OCI-LY7 (cell line): ENCODE data around the gene PHACTR3. TPM values are rescaled to one million over a fixed set of nuclear protein-coding genes. Genes with fewer than 3 reads are reported as not detected.
"Not testable (repeated sequence)": the region's sequence is repeated elsewhere in the genome, so short reads cannot be mapped to it uniquely, and the experiment has no call there.

Experiments used
- BruUV-seq: library from RNA; stranded (reverse); fragments of 400-500 nt; replicated peaks from 2 replicates; lab custom pipeline; 2021; lab: Mats Ljungman, UMichigan
- CTCF ChIA-PET: fragments of 300-600 bp; sonication (Branson Sonifier 250); formaldehyde crosslinking; loops from one replicate; lab custom pipeline; 2022; ENCODE audit warnings: antibody characterized with exemption; ENCODE audit not compliant: unreplicated experiment; lab: Charles Lee
- POLR2A ChIA-PET: fragments of 300-600 bp; sonication (Branson Sonifier 250); formaldehyde crosslinking; loops from one replicate; lab custom pipeline; 2022; ENCODE audit warnings: antibody characterized with exemption; lab: Charles Lee
- DNase-seq: peaks from one replicate; pipeline ENCODE4 v3.0.0-alpha.2; 2015; ENCODE audit warnings: low spot score
- H2AFZ ChIP-seq: fragments of 200-600 bp; sonication (generic), shearing (Covaris generic); 2 replicates; pipeline ENCODE4 v1.6.1; 2014; ENCODE audit warnings: mild to moderate bottlenecking, antibody characterized with exemption, low read length, moderate library complexity
- H3K27ac ChIP-seq: fragments of 200-600 bp; sonication (generic); 2 replicates; pipeline ENCODE4 v1.5.1; 2014; ENCODE audit warnings: mixed run types, low read depth, mild to moderate bottlenecking, moderate library complexity, low read length, inconsistent platforms; ENCODE audit not compliant: poor library complexity, severe bottlenecking
- H3K36me3 ChIP-seq: fragments of 200-600 bp; sonication (generic); 2 replicates; pipeline ENCODE4 v1.6.1; 2014; ENCODE audit warnings: mild to moderate bottlenecking, antibody characterized with exemption, low read length, moderate library complexity, mixed read lengths; ENCODE audit not compliant: insufficient read depth
- H3K4me1 ChIP-seq: fragments of 200-600 bp; sonication (generic); 2 replicates; pipeline ENCODE4 v1.5.1; 2014; ENCODE audit warnings: mild to moderate bottlenecking, low read length; ENCODE audit not compliant: insufficient read depth, poor library complexity, severe bottlenecking
- H3K4me2 ChIP-seq: fragments of 200-600 bp; sonication (generic); 2 replicates; pipeline ENCODE4 v1.6.1; 2014; ENCODE audit warnings: mild to moderate bottlenecking, low read length
- H3K4me3 ChIP-seq: fragments of 200-600 bp; sonication (generic); 2 replicates; pipeline ENCODE4 v1.5.1; 2014; ENCODE audit warnings: mild to moderate bottlenecking, low read depth, low read length; ENCODE audit not compliant: poor library complexity, severe bottlenecking
- H3K79me2 ChIP-seq: fragments of 200-600 bp; sonication (generic); 2 replicates; pipeline ENCODE4 v1.6.1; 2016; ENCODE audit warnings: low read depth, mild to moderate bottlenecking, low read length, moderate library complexity, mixed read lengths; ENCODE audit not compliant: insufficient read depth
- H3K9me2 ChIP-seq: fragments of 200-600 bp; sonication (generic); 2 replicates; pipeline ENCODE4 v1.6.1; 2016; ENCODE audit warnings: mild to moderate bottlenecking, low read length, mixed read lengths; ENCODE audit not compliant: insufficient read depth
- H3K9me3 ChIP-seq: fragments of 200-600 bp; sonication (generic); 2 replicates; pipeline ENCODE4 v1.6.1; 2014; ENCODE audit warnings: mild to moderate bottlenecking, mixed run types, low read length, mixed read lengths
- H4K20me1 ChIP-seq: fragments of 200-600 bp; sonication (generic); 2 replicates; pipeline ENCODE4 v1.6.1; 2014; ENCODE audit warnings: mild to moderate bottlenecking, antibody characterized with exemption, low read length, moderate library complexity, mixed read lengths; ENCODE audit not compliant: insufficient read depth
- CTCF ChIP-seq: fragments of 200-600 bp; sonication (generic); conservative IDR thresholded peaks from 2 replicates; pipeline ENCODE4 v1.5.1; 2014; ENCODE audit warnings: mild to moderate bottlenecking, antibody characterized with exemption, low read length, moderate library complexity, mixed read lengths
- EZH2phosphoT487 ChIP-seq: fragments of 200-600 bp; sonication (generic); IDR thresholded peaks from 2 replicates; pipeline ENCODE4 v1.6.1; 2018; ENCODE audit warnings: low read depth, borderline replicate concordance, mild to moderate bottlenecking, mixed run types, antibody characterized with exemption, low read length, moderate library complexity, mixed read lengths
- intact Hi-C: fragments of 100-400 bp; cut with micrococcal nuclease; formaldehyde crosslinking; loops from one replicate; pipeline ENCODE4 v1.10.0; 2022; ENCODE audit not compliant: unreplicated experiment
- total RNA-seq, 2 experiments: library from RNA; depleted of rRNA in 1 of 2; stranded (reverse); fragments of >200 nt in 1 of 2; shearing (Covaris generic) in 1 of 2; gene quantifications; 2 replicates each; pipeline ENCODE4 v1.2.3, GENCODE V29; 2014 to 2022

PHACTR3 gene
- total RNA-seq, 2 experiments from 2014 or later: 0.32 TPM; not detected in 1

GRCh38 chr20:59884494-59884893, 280.2 kb downstream of the PHACTR3 start:
- intact Hi-C loops: no loop called here
- CTCF ChIA-PET: no interaction called here

GRCh38 chr20:59888050-59888449, 283.7 kb downstream of the PHACTR3 start:
- no peaks in the 10 kb centered on the region for H3K4me1 ChIP-seq
- H3K27ac ChIP-seq: no peak overlapping the region
- no peak overlapping the region for H2AFZ ChIP-seq
- intact Hi-C loops: no loop called here
- no peak overlapping the region for H3K4me2 ChIP-seq
- H3K4me3 ChIP-seq: no peak overlapping the region
- H3K9me3 ChIP-seq: no peaks in the 10 kb centered on the region
- H3K79me2 ChIP-seq: no peaks in the 10 kb centered on the region
- ChIA-PET POLR2A (no interaction called here), CTCF (no interaction called here)
- TF ChIP-seq EZH2phosphoT487 (no peak), CTCF (no peak)
- H3K9me2 ChIP-seq: no peaks in the 10 kb centered on the region
- DNase-seq: no peak
- BruUV-seq: no TSS peak
- no peaks in the 10 kb centered on the region for H4K20me1 ChIP-seq
- no peaks in the 10 kb centered on the region for H3K36me3 ChIP-seq

More at GRCh38 chr20:59884494-59884893, 280.2 kb downstream of the PHACTR3 start:
- POLR2A ChIA-PET: no interaction called here
- no peak overlapping the region for H3K4me3 ChIP-seq
- H3K9me3 ChIP-seq: no peaks in the 10 kb centered on the region
- TF ChIP-seq EZH2phosphoT487 (no peak), CTCF (no peak)
- no peaks in the 10 kb centered on the region for H3K4me1 ChIP-seq
- no peak overlapping the region for H2AFZ ChIP-seq
- no peaks in the 10 kb centered on the region for H3K9me2 ChIP-seq
- H3K4me2 ChIP-seq: no peak overlapping the region
- no TSS peak for BruUV-seq
- no peaks in the 10 kb centered on the region for H3K36me3 ChIP-seq
- no peaks in the 10 kb centered on the region for H4K20me1 ChIP-seq
- DNase-seq: no peak
- no peaks in the 10 kb centered on the region for H3K79me2 ChIP-seq
- no peak overlapping the region for H3K27ac ChIP-seq

GRCh38 chr20:59890035-59890434, 285.7 kb downstream of the PHACTR3 start:
- H3K4me3 ChIP-seq, BruUV-seq, H3K27ac ChIP-seq, H2AFZ ChIP-seq, H3K4me2 ChIP-seq, H4K20me1 ChIP-seq, H3K9me2 ChIP-seq, intact Hi-C loops, CTCF ChIA-PET, DNase-seq, H3K9me3 ChIP-seq, POLR2A ChIA-PET, H3K36me3 ChIP-seq, H3K4me1 ChIP-seq, H3K79me2 ChIP-seq: not testable (repeated sequence)
